ENCODE results near the gene ELF4.

Gene ELF4

DNA sequence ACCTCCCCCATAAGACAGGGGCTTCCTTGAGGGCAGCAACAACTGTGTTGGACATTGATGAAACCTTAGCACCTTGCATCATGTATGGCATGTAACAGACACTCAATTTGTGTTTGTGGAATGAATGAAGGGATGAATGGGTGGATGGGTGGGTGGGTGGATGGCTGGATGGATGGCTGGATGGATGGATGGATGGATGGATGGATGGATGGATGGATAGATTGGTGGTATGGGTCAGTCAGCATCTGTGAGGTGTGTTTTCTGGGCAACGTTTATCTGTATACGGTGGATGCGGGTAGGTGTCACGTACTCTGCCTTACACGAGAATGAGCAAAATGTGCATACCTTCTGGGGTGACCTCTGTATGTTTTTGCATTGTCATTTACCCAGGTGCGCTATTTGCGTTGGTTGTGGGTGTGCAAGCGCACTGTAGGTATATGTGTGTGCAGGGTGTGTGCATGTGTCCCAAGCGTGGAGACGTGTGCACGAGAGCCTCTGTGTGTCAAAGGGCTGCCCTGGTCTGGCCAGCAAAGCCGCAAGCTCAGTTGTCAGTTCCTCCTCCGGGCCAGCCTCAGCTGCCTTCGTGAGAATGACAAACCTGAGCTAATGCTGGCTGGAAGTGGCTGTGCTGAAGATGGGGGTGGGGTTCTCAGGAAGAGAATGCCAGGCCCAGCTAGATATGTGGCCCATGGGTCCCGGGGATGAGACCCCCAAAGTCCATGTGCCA is 26.5 kb downstream of the ELF4 start:
- DNase-seq (ENCODE audit: low read depth in 2 of 2), result no peak

- DNase-seq (ENCODE audit: low read depth in 2 of 2), result no peak
Observed at GRCh38 chrX:130083107-130083490, 27.2 kb downstream of the ELF4 start.

GRCh38 chrX:130082244-130083106 is 27.8 kb downstream of the ELF4 start:
- DNase-seq (ENCODE audit: low read depth in 2 of 2), result no peak

GRCh38 chrX:130081421-130082045 is 28.8 kb downstream of the ELF4 start:
- DNase-seq (ENCODE audit: low read depth in 2 of 2), result no peak

- no peak for DNase-seq (ENCODE audit: low read depth in 2 of 2)
Observed at GRCh38 chrX:130080791-130081367, 29.4 kb downstream of the ELF4 start.

DNA sequence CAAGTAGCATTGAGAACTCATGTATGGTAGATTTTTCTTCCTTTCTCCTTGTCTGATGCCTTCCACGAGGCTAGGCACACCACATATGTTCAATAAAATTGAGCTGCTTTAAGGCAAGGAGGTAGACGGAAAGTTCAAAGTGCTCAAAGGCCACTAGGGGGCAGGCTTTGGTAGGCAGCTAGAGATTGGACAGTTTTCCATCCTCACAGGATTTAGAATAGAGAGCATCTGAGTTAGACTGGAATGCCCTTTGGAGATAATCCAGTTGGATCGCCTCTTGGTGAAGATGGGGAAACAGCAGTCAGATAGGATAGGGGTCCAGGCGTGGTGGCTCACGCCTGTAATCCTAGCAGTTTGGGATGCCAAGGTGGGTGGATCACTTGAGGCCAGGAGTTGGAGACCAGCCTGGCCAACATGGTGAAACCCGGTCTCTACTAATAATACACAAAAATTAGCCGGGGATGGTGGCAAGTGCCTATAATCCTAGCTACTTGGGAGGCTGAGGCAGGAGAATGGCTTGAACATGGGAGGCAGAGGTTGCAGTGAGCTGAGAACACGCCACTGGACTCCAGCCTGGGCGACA is 30.4 kb downstream of the ELF4 start:
- peak; percentile 37 to 42 for DNase-seq (ENCODE audit: low read depth in 2 of 2)

GRCh38 chrX:130075777-130076176 is 34.5 kb downstream of the ELF4 start:
- no peak for DNase-seq (ENCODE audit: low read depth in 2 of 2)

DNA sequence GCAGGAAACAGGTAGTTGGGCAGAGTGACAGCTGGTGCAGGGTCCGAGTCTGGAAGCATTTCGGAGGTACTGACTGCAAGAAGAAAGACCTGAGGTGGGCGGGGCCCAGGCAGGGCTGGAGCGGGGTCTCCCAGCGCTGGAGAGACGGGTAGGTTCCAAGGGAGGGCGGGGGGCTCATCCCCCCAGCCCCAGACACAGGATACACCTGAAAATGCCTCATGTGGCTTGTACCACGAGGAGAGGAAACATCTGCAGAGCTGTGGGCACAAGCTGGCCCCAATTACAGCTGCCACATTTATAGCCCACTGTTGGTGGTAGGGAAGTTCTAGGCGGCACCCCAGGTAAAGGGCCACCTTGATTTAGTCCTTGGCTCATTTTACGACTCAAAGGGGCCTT is 38.0 kb downstream of the ELF4 start:
- no peak for DNase-seq (ENCODE audit: low read depth in 2 of 2)

DNA sequence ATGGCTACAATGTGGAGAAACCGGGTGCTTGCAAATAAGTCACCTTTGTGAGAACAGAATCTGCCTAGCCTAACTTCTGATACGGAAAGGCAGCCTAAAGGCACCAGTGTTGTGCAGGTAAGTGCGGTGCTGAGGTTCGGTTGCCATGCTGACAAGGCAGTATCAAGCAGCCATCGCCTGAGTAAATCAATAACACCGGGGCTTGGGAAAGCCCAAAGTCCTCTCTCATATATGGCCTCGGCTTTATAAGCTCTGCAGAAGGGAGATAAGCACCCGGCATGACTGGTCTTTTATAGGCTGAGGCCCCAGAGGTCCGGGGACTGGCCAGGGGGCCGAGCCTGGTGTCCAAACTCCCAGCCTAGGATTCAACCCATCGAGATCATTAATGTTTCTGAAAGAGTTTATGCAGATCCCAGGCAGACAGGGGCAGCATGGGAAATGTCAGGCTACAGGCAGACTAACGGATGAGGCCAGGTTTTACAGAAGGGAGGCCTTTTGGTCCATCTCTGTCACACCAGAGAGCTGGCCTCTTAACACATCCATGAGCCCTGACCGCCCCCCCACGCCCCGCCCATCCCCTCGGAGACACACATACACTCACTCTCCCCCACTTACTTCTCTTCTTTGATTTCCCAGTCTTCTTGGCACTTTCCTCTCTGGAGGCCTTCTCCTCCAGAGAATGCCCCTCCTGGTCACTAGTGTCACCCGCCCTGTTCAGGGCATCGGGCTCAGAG is 38.5 kb downstream of the ELF4 start:
- DNase-seq (ENCODE audit: low read depth in 2 of 2), result no peak

DNA sequence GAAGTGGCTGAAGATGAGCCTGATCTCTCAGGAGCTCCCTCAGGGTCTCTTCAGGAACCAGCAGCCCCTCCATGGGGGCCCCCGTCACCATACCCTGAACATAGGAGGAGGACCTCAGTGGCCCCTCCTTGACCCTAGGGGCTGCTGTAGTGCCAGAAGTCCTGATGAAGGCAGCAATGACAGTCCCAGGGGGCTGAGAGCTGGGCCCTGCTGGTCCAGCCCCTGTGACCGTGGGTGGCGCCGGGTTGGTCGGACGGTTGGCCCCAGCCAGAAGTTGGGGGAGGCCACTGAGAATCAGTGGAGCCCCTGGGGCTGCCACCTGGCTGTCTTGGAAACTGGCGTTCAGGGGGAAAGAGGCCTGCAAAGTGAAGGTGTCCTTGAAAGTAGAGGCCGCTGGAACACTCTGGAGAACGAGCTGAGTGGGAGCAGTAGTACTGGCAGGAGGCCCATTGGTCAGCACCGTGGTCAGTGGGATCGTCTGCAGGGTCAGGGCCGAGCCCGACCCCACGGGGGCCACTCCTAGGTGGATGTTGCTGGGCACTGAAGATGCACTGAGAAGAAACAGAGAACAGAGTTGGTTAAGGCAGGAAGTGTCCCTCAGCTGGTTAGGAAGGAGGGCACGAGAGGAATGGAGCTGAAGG is 43.2 kb downstream of the ELF4 start:
- DNase-seq (ENCODE audit: low read depth in 2 of 2), result no peak

DNA sequence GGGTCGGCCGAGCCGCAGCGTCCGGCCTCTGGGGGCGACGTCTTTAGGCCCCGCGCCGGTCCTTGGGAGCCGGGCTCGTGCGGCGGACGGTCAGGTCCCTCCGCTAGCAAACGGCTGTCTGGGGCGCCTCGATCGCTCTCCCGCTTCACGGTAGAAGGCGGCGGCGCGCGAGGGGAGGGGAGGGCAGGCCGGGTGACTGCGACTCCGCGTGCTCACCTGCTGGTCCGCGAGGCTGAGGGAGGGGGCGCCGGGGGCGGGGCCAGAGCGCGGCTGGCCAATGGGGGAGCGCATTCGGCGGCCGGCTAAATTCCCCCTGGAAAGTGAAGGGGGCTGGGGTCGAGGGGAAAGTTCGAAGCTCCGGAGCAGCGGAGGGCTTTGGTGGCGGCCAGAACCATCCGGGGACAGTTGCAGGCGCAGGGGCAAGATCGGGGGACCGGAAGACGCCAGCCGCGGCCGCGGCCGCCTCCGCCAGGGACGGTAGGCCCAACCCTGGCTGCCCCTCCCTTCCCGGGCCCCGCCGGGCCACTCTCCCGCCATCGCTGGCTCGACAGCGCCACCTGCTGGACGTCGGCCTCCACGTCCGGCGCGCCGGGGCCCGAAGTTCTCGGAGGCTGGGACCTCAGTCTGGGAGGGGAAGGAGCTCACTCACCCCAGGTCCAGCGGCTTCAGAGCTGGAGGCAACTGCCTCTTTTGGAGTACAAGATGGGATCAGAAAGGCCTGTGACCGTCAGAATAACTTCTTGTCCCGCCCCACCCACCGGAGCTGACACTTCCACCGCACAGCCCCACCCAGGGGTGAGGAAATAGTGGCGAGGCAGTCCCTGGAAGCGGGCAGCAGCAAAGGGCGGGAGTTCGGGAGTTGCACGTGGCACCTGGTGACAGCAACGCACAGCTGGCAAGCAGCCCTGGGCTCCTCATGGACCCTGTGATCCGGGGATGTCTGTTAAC is 49.9 kb downstream of the ELF4 start:
- DNase-seq (ENCODE audit: low read depth in 2 of 2), result peak in 1 of 2 experiments; percentile 10

- no peak for DNase-seq (ENCODE audit: low read depth in 2 of 2)
Observed at GRCh38 chrX:130058652-130059051, 51.6 kb downstream of the ELF4 start.

GRCh38 chrX:130057209-130057608 is 53.1 kb downstream of the ELF4 start:
- no peak for DNase-seq (ENCODE audit: low read depth in 2 of 2)

DNA sequence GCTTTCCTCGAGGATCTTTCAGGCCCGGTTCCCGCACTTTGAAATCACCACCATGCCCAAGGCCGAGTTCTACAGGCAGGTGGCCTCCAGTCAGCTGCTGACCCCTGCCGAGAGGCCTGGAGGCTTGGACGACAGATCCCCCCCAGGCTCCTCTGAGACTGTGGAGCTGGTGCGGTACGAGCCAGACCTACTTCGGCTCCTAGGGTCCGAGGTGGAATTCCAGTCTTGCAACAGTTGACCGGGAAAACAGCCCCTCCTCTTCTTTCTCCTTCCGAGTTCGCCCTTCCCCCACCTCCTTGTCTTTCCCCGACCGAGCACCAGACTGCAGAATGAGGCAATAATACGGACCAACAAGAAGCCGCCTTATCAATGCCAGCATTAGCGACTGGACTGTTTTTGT is 54.4 kb downstream of the ELF4 start:
- DNase-seq (ENCODE audit: low read depth in 2 of 2), result no peak

GRCh38 chrX:130055103-130055502 is 55.2 kb downstream of the ELF4 start:
- peak; percentile 25 to 27 for DNase-seq (ENCODE audit: low read depth in 2 of 2)

GRCh38 chrX:130053236-130053635 is 57.1 kb downstream of the ELF4 start:
- no peak for DNase-seq (ENCODE audit: low read depth in 2 of 2)

- DNase-seq (ENCODE audit: low read depth in 2 of 2), result no peak
Observed at GRCh38 chrX:130051176-130051845, 59.0 kb downstream of the ELF4 start.

DNA sequence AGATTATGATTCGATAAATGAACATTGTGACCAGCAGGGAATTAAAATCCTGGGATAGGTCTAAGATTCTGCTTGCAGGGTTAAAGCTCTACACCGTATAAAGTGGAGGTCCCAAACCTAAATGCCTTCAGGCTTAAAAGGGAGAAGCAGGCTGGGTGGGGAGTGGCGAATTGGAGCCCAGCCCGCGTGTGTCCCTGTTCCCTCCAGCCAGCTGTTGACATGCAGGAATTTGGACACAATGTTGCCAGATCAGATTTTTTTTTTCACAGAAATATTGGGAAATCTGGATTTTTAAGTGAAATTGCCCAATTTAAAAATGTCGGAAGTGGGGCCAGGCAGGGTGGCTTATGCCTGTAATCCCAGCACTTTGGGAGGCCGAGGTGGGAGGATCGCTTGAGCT is 60.5 kb downstream of the ELF4 start:
- no peak for DNase-seq (ENCODE audit: low read depth in 2 of 2)

DNA sequence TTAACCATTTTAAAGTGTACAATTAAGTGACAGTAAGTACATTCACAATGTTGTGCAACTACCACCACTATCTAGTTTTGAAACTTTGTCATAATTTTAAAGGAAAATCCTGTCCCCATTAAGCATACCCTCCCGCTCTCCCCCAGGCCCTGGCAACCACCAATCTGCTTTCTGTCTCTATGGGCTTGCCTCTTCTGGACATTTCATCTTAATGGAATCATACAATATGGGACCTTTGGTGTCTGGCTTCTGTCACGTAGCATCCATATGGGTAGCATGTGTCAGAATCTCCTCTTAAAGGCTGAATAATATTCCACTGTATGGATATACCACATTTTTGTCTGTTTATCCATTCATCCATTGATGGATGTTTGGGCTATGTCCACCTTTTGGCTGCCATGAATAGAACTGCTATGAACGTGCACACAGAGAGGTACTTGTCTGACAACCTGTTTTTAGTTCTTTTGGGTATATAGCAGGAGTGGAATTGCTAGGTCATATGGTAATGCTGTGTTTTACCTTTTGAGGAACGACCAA is 61.5 kb downstream of the ELF4 start:
- DNase-seq (ENCODE audit: low read depth in 2 of 2), result no peak
